Natural killer cell treated with Interleukin-12 subunit alpha and Interleukin-12 subunit beta and Interleukin-15 and Interleukin-18, amount 100 ng/mL, for 72 hours (primary cell): ENCODE results near the gene DHRS13. TPM values are rescaled to one million over a fixed set of nuclear protein-coding genes. Genes with fewer than 3 reads are reported as not detected.
"Not testable (repeated sequence)": the region's sequence is repeated elsewhere in the genome, so short reads cannot be mapped to it uniquely, and the experiment has no call there.

Experiments used
- ATAC-seq, 2 donors: fragments of 150-1000 bp; cut with Tn5 transposase in 1 of 2; sonication (Bioruptor Pico), chemical (Tn5 transposase) in 1 of 2; 2 replicates each; pipeline ENCODE4 v1.10.0; 2021
- DNase-seq: peaks from one replicate; pipeline ENCODE4 v3.0.0; 2022; ENCODE audit warnings: low spot score
- H3K27ac Mint-ChIP-seq, 2 donors: 1 replicate in 1 of 2; 2 replicates in 1 of 2; pipeline ENCODE4 v1.8.0; 2022; ENCODE audit warnings: mixed read lengths in 2 of 2, mild to moderate bottlenecking in 1 of 2, moderate library complexity in 1 of 2
- H3K27me3 Mint-ChIP-seq, 2 donors: 1 replicate in 1 of 2; 2 replicates in 1 of 2; pipeline ENCODE4 v1.8.0; 2022; ENCODE audit warnings: mixed read lengths in 2 of 2
- H3K36me3 Mint-ChIP-seq: one replicate; pipeline ENCODE4 v1.8.0; 2022; ENCODE audit warnings: mixed read lengths
- H3K4me1 Mint-ChIP-seq, 2 donors: 1 replicate in 1 of 2; 2 replicates in 1 of 2; pipeline ENCODE4 v1.8.0; 2022; ENCODE audit warnings: low read depth in 2 of 2, mixed read lengths in 2 of 2, mild to moderate bottlenecking in 1 of 2
- H3K4me3 Mint-ChIP-seq: one replicate; pipeline ENCODE4 v1.8.0; 2022; ENCODE audit warnings: mixed read lengths
- H3K9me3 Mint-ChIP-seq: 2 replicates; pipeline ENCODE4 v1.8.0; 2022; ENCODE audit warnings: mixed read lengths
- total RNA-seq, 2 donors: library from RNA; stranded (reverse); gene quantifications; one replicate each; pipeline ENCODE4 v1.2.3, GENCODE V29; 2022

DHRS13 gene
- total RNA-seq, 2 donors from 2014 or later, result 22.5 to 26.1 TPM

DNA sequence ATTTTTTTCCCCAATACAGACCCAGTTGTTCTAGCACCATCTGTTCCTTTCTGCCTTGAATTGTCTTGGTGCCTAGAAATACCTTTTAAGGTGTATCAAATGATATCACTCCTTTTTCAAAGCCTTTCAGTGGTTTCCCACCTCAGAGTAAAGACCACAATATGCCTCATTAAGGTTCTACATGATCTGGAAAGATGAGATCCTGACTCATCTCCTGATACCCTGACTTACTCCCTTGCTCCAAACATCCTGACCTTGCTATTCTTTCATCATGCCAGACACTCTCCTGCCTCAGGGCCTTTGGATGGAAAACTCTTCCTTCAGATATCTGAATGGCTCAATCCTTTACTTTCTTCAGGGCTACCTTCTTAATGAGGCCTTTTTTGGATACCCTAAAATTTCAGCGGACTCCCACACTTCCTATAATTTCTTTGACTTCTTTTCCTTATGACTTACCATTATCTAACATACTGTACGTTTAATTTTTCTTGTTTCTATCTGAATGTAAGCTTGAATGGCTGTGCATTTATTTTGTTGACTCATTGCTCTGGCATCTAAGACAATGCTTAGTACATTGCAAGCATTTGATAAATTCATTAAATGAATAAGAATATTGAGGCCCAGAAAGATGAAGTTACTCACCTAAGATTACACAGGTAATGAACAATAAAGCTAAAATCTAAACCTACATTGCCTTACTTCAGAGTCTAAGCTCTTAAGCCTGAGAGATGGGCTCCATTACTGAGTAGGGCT, 24.5 kb downstream of the DHRS13 start:
- Mint-ChIP-seq H3K27ac (peak overlapping the region in 1 of 2 donors; percentile 20), H3K36me3 (peaks cover 7% of the 10 kb centered on the region), H3K4me1 (peaks cover 11 to 20% of the 10 kb centered on the region in 2 donors), H3K27me3 (no peaks in the 10 kb centered on the region), H3K4me3 (no peak overlapping the region), H3K9me3 (no peaks in the 10 kb centered on the region)
- DNase-seq (no peak), ATAC-seq (no peak)

DNA sequence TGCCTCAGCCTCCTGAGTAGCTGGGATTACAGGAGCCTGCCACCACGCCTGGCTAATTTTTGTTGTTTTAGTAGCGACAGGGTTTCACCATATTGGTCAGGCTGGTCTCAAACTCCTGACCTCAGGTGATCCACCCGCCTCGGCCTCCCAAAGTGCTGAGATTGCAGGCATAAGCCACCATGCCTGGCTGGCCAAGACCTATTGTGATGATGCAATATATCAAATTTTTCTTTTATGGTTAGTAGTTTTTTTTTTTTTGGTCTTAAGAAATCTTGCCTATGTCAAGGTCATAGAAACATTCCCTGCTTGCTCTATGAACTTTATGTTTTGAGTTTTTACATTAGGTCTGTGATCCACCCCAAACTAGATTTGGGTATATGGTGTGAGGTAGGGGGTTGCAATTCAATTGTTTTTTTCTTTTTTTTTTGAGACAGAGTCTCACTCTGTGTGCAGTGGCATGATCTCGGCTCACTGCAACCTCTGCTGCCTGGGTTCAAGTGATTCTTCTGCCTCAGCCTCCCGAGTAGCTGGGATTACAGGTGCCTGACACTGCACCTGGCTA, 25.6 kb downstream of the DHRS13 start:
- H3K27me3 Mint-ChIP-seq, H3K36me3 Mint-ChIP-seq, H3K27ac Mint-ChIP-seq, DNase-seq, ATAC-seq, H3K4me3 Mint-ChIP-seq, H3K9me3 Mint-ChIP-seq: not testable (repeated sequence)
- H3K4me1 Mint-ChIP-seq, result peaks cover 15 to 20% of the 10 kb centered on the region in 2 donors

DNA sequence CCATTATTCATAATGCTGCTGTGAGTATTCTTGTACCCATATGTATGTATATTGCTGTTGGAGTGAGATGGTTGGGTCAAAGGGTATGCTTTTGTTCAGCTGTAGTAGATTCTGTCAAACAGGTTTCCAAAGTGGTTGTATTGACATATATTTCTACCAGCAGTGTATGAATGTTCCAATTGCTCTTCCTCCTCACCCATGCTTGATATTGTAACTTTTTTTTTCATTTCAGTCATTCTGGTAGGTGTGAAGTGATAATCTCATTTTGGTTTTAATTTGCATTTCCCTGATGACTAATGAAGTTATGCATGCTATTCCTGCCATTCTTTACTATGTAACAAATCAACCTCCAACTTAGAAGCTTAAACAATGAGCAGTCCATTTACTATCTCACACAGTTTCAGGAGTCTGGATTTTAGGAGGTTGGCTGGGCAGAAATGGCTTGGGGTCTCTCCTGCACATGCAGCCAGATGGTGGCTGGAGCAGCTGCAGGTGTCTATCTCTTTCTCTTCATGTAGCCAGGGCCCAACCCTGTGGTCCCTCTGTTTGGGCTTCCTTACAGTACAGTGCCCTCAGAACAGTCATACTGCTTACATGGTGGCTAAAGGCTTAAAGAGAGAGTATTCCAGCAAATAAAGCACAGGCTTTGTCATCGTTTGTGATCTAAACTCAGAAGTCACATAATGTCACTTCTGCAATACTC, 26.9 kb downstream of the DHRS13 start:
- Mint-ChIP-seq H3K27ac (peak overlapping the region in 1 of 2 donors; percentile 52), H3K36me3 (peaks cover 7% of the 10 kb centered on the region), H3K4me3 (peak overlapping the region; percentile 19), H3K27me3 (no peaks in the 10 kb centered on the region), H3K4me1 (peaks cover 19 to 25% of the 10 kb centered on the region in 2 donors), H3K9me3 (no peaks in the 10 kb centered on the region)
- ATAC-seq (peak in 1 of 2 donors; percentile 76), DNase-seq (no peak)

DNA sequence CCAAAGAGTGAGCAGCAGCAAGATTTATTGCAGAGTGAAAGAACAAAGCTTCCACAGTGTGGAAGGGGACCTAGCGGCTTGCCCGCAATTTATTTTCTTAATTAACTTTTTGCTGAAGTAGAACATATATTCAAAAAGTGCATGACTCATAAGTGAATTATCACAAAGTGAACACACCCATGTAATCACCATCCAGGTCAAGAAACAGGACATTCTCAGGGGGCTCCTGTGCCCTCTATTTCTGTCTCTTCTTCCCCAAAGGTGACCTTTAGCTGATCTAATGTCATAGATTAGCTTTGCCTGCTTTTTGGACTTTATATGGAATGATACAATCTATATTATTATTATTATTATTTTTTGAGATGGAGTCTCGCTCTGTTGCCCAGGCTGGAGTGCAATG, 28.1 kb downstream of the DHRS13 start:
- ATAC-seq, result no peak
- DNase-seq, result no peak
- H3K4me3 Mint-ChIP-seq, result no peak overlapping the region
- H3K4me1 Mint-ChIP-seq, result peaks cover 20 to 27% of the 10 kb centered on the region in 2 donors
- no peaks in the 10 kb centered on the region for H3K27me3 Mint-ChIP-seq
- H3K27ac Mint-ChIP-seq, result no peak overlapping the region
- no peaks in the 10 kb centered on the region for H3K9me3 Mint-ChIP-seq
- no peaks in the 10 kb centered on the region for H3K36me3 Mint-ChIP-seq

DNA sequence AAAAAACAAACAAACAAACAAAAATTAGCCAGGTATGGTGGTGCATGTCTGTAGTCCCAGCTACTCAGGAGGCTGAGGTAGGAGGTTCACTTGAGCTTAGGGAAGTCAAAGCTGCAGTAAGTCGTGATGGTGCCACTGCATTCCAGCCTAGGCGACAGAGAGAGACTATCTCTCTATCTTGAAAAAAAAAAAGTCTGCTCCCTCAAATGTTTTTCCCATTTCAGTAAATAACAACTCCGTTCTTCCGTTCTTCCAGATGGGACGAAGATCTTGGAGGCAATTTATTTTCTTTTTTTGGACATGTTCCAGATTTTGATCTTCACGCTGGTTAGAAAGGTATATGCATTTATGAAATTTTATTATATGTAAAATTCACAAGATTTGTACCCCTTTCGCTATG, 29.0 kb downstream of the DHRS13 start:
- DNase-seq (no peak), ATAC-seq (no peak)
- no peaks in the 10 kb centered on the region for H3K9me3 Mint-ChIP-seq
- H3K4me1 Mint-ChIP-seq, result peaks cover 20 to 27% of the 10 kb centered on the region in 2 donors
- no peak overlapping the region for H3K27ac Mint-ChIP-seq
- H3K36me3 Mint-ChIP-seq, result no peaks in the 10 kb centered on the region
- H3K4me3 Mint-ChIP-seq, result no peak overlapping the region
- H3K27me3 Mint-ChIP-seq, result no peaks in the 10 kb centered on the region

DNA sequence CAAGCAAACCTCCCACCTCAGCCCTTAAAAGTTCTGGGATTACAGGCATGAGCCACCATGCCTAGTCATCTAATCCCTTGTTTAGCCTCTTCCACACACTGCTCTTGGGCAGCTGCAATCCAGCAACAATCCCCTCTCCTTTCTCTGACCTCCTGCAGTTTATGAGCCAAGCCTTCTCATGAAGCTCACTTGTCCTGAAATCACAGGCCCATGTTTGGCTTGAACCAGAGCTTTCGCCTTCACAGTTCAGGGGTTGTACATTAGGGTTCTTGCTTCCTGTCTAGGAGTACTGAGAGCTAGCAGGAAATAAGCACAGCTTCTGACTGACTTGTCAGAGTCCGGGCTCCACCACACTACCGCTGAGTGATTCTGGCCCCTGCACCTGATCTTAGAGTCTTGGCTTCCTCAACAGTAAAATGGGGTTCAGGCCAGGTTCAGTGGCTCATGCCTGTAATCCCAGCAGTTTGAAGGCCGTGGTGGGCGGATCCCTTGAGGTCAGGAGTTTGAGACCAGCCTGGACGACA, 31.8 kb downstream of the DHRS13 start:
- Mint-ChIP-seq H3K27me3 (no peaks in the 10 kb centered on the region), H3K4me3 (peak overlapping the region; percentile 21)

DNA sequence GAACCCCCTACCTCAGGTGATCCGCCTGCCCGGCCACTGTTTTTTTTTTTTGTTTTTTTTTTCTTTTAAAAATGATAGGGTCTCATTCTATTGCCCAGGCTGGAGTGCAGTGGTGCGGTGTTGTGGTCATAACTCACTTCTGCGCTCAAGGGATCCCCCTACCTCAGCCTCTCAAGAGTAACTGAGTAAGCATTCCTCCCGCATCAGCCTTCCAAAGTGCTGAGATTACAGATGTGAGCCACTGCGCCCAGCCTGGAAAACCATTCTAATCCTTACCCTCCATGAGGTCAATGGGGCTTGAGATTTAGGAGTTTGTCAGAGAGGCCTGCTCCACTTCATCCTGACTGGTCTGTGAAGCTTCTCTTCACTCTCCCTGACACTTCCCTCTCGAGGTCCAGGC, 35.6 kb downstream of the DHRS13 start:
- Mint-ChIP-seq H3K9me3 (no peaks in the 10 kb centered on the region), H3K4me3 (no peak overlapping the region), H3K36me3 (no peaks in the 10 kb centered on the region), H3K27ac (no peak overlapping the region), H3K27me3 (no peaks in the 10 kb centered on the region), H3K4me1 (peaks cover 5 to 12% of the 10 kb centered on the region in 2 donors)
- ATAC-seq (no peak), DNase-seq (no peak)

More for the DNA sequence above, 31.8 kb downstream of the DHRS13 start:
- Mint-ChIP-seq H3K36me3 (no peaks in the 10 kb centered on the region), H3K27ac (peak overlapping the region; percentile 84 to 85), H3K9me3 (no peaks in the 10 kb centered on the region), H3K4me1 (peaks cover 15 to 17% of the 10 kb centered on the region in 2 donors)
- ATAC-seq (peak; percentile 88 to 95), DNase-seq (no peak)

DNA sequence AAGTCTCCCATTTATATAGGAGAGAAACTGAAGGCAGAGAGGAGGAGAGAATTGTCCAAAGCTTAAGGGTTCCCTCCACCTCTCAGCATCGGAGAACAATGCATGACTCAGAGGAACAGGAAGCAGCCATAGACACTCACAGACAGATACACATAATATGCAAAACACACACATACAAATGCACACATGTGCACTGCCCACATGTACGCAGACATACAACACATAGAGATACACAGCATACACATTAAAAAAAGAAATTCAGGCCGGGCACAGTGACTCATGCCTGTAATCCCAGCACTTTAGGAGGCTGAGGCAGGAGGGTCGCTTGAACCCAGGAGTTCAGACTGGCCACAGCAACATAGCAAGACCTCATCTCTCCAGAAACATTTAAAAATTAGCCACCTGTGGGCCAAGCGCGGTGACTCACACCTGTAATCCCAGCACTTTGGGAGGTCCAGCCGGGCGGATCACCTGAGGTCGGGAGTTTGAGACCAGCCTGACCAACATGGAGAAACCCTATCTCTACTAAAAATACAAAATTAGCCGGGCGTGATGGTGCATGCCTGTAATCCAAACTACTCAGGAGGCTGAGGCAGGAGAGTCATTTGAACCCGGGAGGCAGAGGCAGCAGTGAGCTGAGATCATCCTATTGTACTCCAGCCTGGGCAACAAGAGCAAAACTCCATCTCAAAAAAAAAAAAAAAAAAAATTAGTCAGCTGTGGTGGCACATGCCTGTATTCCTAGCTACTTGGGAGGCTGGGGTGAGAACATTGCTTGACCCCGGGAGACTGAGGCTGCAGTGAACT, 36.7 kb downstream of the DHRS13 start:
- ATAC-seq, result peak in 1 of 2 donors; percentile 55
- Mint-ChIP-seq H3K36me3 (no peaks in the 10 kb centered on the region), H3K4me1 (peaks cover 2 to 8% of the 10 kb centered on the region in 2 donors), H3K9me3 (no peaks in the 10 kb centered on the region), H3K27me3 (no peaks in the 10 kb centered on the region), H3K27ac (no peak overlapping the region), H3K4me3 (no peak overlapping the region)
- DNase-seq, result no peak

DNA sequence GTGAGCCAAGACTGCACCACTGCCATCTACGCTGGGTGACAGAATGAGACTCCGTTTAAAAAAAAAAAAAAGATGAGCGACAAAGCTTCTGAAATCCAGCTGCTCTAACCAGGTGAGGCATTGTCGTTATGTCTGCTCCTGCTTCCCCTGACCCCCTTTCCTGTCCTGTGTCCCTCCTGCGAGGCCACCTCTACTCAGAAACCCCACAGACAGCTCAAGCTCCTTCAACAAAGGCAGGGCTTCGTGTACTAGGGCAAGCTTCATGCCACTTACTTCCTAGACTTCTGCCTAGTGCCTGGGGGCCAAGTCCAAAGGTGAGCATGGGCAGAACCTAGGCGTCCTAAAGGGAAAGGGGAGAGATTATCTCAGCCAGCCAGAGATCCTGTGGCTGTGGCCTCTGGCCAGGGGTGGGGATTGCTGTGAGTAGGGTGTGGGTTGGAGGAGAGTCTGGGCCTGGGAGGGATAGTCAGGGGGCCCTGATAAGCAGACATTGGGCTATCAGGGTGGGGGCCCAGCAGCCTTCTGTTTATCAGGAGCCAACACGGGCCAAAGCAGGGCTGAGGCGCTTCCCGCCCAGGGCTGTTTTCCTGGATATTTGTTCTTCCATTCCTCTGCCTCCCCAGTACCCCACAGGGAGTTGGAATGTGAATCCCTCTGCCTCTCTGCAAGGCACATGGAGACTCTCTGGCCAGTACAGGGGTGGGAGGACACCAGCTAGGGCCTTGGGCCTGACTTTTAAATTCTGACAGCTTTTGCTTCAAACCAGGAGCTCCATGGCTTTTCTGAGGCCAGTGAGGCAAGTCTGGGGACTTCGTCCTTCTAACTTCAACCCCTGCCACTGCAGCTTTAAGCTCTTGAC, 37.7 kb downstream of the DHRS13 start:
- Mint-ChIP-seq H3K27ac (no peak overlapping the region), H3K4me3 (no peak overlapping the region)

DNA sequence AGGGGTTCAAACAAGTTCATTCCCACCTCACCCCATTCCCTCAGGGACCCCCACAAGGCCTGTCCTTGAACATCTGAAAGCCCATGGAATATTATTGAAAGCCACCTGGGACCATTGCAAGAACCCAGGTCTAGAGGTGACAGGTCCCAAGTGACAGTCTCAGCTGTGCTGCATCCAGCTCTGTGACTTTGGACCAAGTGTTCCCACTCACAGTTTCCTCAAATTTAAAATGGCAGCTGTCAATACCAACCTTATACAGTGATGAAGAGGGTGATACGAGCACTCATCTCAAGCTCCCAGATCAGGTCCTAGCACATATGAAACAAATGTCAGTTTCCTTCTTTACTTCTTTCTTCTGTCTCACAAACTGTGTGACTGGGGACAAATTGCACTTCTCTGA, 38.9 kb downstream of the DHRS13 start:
- H3K27me3 Mint-ChIP-seq, result no peaks in the 10 kb centered on the region
- no peak for ATAC-seq
- H3K4me1 Mint-ChIP-seq, result peaks cover 0 to 5% of the 10 kb centered on the region in 2 donors
- H3K36me3 Mint-ChIP-seq, result no peaks in the 10 kb centered on the region
- no peak overlapping the region for H3K4me3 Mint-ChIP-seq
- H3K27ac Mint-ChIP-seq, result no peak overlapping the region
- H3K9me3 Mint-ChIP-seq, result no peaks in the 10 kb centered on the region
- no peak for DNase-seq

More for the DNA sequence above, 37.7 kb downstream of the DHRS13 start:
- H3K9me3 Mint-ChIP-seq, result no peaks in the 10 kb centered on the region
- ATAC-seq, result no peak
- H3K4me1 Mint-ChIP-seq, result peaks cover 0 to 5% of the 10 kb centered on the region in 2 donors
- H3K27me3 Mint-ChIP-seq, result no peaks in the 10 kb centered on the region
- no peak for DNase-seq
- H3K36me3 Mint-ChIP-seq, result no peaks in the 10 kb centered on the region

DNA sequence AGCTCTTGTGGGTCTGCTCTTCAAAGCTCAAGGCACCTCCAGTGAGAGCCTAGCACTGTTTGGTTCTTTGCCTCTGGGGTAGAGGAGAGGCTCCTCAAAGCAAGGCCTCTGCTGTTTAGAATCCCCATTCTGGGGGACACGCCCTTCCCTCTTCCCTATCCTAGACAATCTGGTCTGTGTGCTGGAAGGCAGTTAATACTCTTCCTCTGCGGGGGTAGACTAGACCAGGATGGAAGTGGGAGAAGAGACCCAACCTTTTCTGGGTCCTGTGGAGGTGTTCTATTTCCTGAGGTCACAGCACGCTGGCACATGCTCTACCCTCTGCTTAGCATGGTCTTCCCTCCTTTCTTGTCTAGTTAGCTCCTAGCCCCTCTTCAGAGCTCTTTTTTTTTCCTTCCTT, 40.3 kb downstream of the DHRS13 start:
- no peak for DNase-seq
- Mint-ChIP-seq H3K27ac (peak overlapping the region in 1 of 2 donors; percentile 81), H3K4me3 (no peak overlapping the region)

DNA sequence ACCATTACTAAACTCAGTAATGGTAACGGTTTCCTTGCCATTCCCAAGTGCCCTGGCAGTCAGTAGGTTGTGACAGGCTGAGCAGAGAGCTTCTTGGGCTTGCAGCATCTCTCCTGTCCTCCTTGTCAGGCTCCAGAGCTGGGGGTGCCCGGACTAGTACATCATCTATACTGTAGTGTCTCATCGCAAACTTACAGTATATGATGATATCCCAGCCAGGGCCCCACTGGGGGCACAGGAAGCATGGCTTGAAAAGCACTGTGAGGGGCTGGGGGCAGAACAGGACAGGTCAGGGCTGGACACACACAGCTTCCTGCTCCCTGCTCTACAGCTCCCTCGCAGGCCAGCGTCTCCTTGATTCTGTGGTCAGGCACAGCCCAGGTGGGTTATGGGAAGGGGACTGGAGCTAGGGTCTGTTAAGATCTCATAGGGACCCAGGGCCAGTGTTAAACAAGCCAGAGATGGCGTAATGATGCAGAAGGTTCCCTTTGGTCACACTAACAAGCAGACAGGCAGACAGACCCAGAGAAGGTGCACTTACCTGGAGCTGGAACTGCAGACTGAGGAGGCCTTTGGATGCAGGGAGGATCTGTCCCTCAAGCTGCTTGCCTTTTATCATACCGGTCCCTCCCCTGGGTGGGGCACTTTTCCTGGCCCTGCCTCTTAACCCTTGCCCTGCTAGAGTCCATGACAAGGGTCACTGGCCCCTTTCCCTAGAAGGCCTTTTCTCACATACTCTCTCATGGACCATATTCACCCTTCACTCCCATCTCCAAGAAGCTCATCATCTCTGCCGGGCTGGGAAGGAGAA, 41.3 kb downstream of the DHRS13 start:
- no peaks in the 10 kb centered on the region for H3K9me3 Mint-ChIP-seq
- DNase-seq (no peak), ATAC-seq (no peak)
- H3K36me3 Mint-ChIP-seq, result no peaks in the 10 kb centered on the region
- H3K4me1 Mint-ChIP-seq, result peaks cover 5 to 9% of the 10 kb centered on the region in 2 donors
- no peak overlapping the region for H3K4me3 Mint-ChIP-seq
- H3K27me3 Mint-ChIP-seq, result no peaks in the 10 kb centered on the region
- H3K27ac Mint-ChIP-seq, result no peak overlapping the region

More for the DNA sequence above, 40.3 kb downstream of the DHRS13 start:
- no peak for ATAC-seq
- Mint-ChIP-seq H3K4me1 (peaks cover 5 to 9% of the 10 kb centered on the region in 2 donors), H3K27me3 (no peaks in the 10 kb centered on the region), H3K36me3 (no peaks in the 10 kb centered on the region), H3K9me3 (no peaks in the 10 kb centered on the region)
